Transverse colon (tissue), 4 donors: Measurements from ENCODE around the gene FBL. TPM values are rescaled to one million over a fixed set of nuclear protein-coding genes. Genes with fewer than 3 reads are reported as not detected.

ENCODE experiments used
- DNase-seq: peaks from one replicate; pipeline ENCODE4 v3.0.0-alpha.2; 2019
- H3K27ac ChIP-seq, 4 donors: fragments of 200-600 bp; sonication (generic); 2 replicates each; pipeline ENCODE4 v1.5.1; 2016 to 2018; ENCODE audit warnings: inconsistent platforms in 4 of 4
- H3K27me3 ChIP-seq: fragments of 200-600 bp; sonication (generic); 2 replicates; pipeline ENCODE4 v1.5.1; 2017; ENCODE audit warnings: inconsistent platforms
- H3K36me3 ChIP-seq, 4 donors: fragments of 200-600 bp; sonication (generic); 2 replicates each; pipeline ENCODE4 v1.5.1; 2017 to 2019; ENCODE audit warnings: inconsistent platforms in 4 of 4
- H3K4me1 ChIP-seq, 4 donors: fragments of 200-600 bp; sonication (generic); 2 replicates each; pipeline ENCODE4 v1.5.1; 2017 to 2020; ENCODE audit warnings: inconsistent platforms in 4 of 4
- H3K4me3 ChIP-seq, 4 donors: fragments of 200-600 bp; sonication (generic); 1 replicate in 1 of 4; 2 replicates in 3 of 4; pipeline versions ENCODE4 v1.5.1 to v1.6.1; 2017 to 2019; ENCODE audit warnings: inconsistent platforms in 4 of 4
- H3K9me3 ChIP-seq, 2 donors: fragments of 200-600 bp; sonication (generic); 2 replicates each; pipeline ENCODE4 v1.5.1; 2017 to 2019; ENCODE audit warnings: inconsistent platforms in 2 of 2
- CTCF ChIP-seq, 5 experiments: fragments of 200-600 bp in 3 of 5; fragments of 450-650 bp in 2 of 5; sonication (generic) in 3 of 5; IDR thresholded peaks; 1 replicate in 2 of 5; 2 replicates in 3 of 5; pipeline ENCODE4 v1.5.1; 2016 to 2017; ENCODE audit warnings: antibody characterized with exemption in 5 of 5, inconsistent platforms in 3 of 5, mild to moderate bottlenecking in 2 of 5, moderate library complexity in 1 of 5
- EP300 ChIP-seq: sonication (generic); formaldehyde crosslinking; IDR thresholded peaks from one replicate; pipeline ENCODE4 v1.6.1; 2017; ENCODE audit warnings: antibody characterized with exemption, low read depth
- POLR2A ChIP-seq: fragments of 450-650 bp; IDR thresholded peaks from one replicate; pipeline ENCODE4 v1.6.1; 2016; ENCODE audit warnings: antibody characterized with exemption, mild to moderate bottlenecking, moderate library complexity
- POLR2AphosphoS5 ChIP-seq, 3 donors: sonication (generic); formaldehyde crosslinking; IDR thresholded peaks; one replicate each; pipeline ENCODE4 v1.6.1; 2016; ENCODE audit warnings: antibody characterized with exemption in 3 of 3
- WGBS, 2 donors: methylation state at CpG; one replicate each; pipeline ENCODE4 v1.1.5; 2018; ENCODE audit warnings: low coverage in 1 of 2; 5-methylcytosine and 5-hydroxymethylcytosine counted together
- in situ Hi-C, 4 donors: fragments of 200-750 bp; cut with MboI; loops; one replicate each; pipeline versions ENCODE4 v1.15.0 to v1.15.1; 2017; ENCODE audit warnings: low sequenced_read_pairs in 3 of 4, low pct_ligation_motif_present in 1 of 4, low pct_unique_long_range_greater_than_20kb in 1 of 4
- intact Hi-C: fragments of 100-400 bp; cut with DNase I; formaldehyde crosslinking; loops from one replicate; pipeline ENCODE4 v1.15.1; 2023; ENCODE audit warnings: low total_unique reads
- total RNA-seq, 4 donors: library from RNA; depleted of rRNA; stranded (reverse); fragments of >200 nt; gene quantifications; one replicate each; pipeline ENCODE4 v1.1.0, GENCODE V29; 2016

FBL gene
- total RNA-seq, 4 donors from 2014 or later, result 20.6 to 107 (median 62.6) TPM

- intact Hi-C loops (no loop called here), in situ Hi-C loops (no loop called here)
- TF ChIP-seq POLR2AphosphoS5 (IDR thresholded peaks at IDR 0.05), result no peak
- TF ChIP-seq CTCF (IDR thresholded peaks at IDR 0.05), result no peak
- no peak for TF ChIP-seq POLR2A
- TF ChIP-seq EP300, result no peak
- Histone ChIP-seq H3K4me3 (no peak overlapping the region), H3K27ac (no peak overlapping the region), H3K9me3 (no peaks in the 10 kb centered on the region), H3K4me1 (peaks cover 10 to 15% (median 15%) of the 10 kb centered on the region in 4 donors), H3K27me3 (no peaks in the 10 kb centered on the region), H3K36me3 (peaks cover 0 to 34% (median 10%) of the 10 kb centered on the region in 4 donors)
- no peak for DNase-seq
- 91% methylated on average over 13 of the region's 13 CpGs; no CpG with 5 or more reads in 1 of the 2 donors for WGBS, 2 donors
Measured at GRCh38 chr19:39827216-39827615, 19.0 kb downstream of the FBL start.

GRCh38 chr19:39826311-39826945 lies 19.8 kb downstream of the FBL start:
- no peak overlapping the region for H3K27ac ChIP-seq
- in situ Hi-C loops, result no loop called here
- H3K4me3 ChIP-seq, result no peak overlapping the region
- H3K36me3 ChIP-seq, result peaks cover 0 to 34% (median 10%) of the 10 kb centered on the region in 4 donors
- H3K9me3 ChIP-seq, result no peaks in the 10 kb centered on the region
- TF ChIP-seq EP300 (no peak), POLR2A (no peak), POLR2AphosphoS5 (IDR thresholded peaks at IDR 0.05) (no peak), CTCF (IDR thresholded peaks at IDR 0.05) (no peak)
- intact Hi-C loops, result no loop called here
- no peak for DNase-seq
- H3K27me3 ChIP-seq, result no peaks in the 10 kb centered on the region
- WGBS, 2 donors, result 93% methylated on average over 34 of the region's 35 CpGs; no CpG with 5 or more reads in 1 of the 2 donors
- H3K4me1 ChIP-seq, result peaks cover 9 to 14% (median 13%) of the 10 kb centered on the region in 4 donors

GRCh38 chr19:39825531-39826076 lies 20.6 kb downstream of the FBL start:
- Histone ChIP-seq H3K27me3 (no peaks in the 10 kb centered on the region), H3K4me3 (no peak overlapping the region), H3K4me1 (peaks cover 9 to 14% (median 13%) of the 10 kb centered on the region in 4 donors), H3K27ac (peak overlapping the region in 1 of 4 donors; percentile 83), H3K36me3 (peaks cover 0 to 34% (median 10%) of the 10 kb centered on the region in 4 donors), H3K9me3 (no peaks in the 10 kb centered on the region)
- DNase-seq, result no peak
- 80 to 91% methylated on average over 2 to 17 of the region's 17 CpGs for WGBS, 2 donors
- in situ Hi-C loops (no loop called here), intact Hi-C loops (no loop called here)
- TF ChIP-seq EP300 (no peak), CTCF (IDR thresholded peaks at IDR 0.05) (no peak), POLR2AphosphoS5 (IDR thresholded peaks at IDR 0.05) (no peak), POLR2A (no peak)

GRCh38 chr19:39825093-39825463 lies 21.1 kb downstream of the FBL start:
- H3K27me3 ChIP-seq, result no peaks in the 10 kb centered on the region
- TF ChIP-seq POLR2A, result no peak
- no peak for TF ChIP-seq EP300
- no peak for TF ChIP-seq CTCF (IDR thresholded peaks at IDR 0.05)
- no peak for TF ChIP-seq POLR2AphosphoS5 (IDR thresholded peaks at IDR 0.05)
- H3K4me1 ChIP-seq, result peaks cover 9 to 14% (median 13%) of the 10 kb centered on the region in 4 donors
- peaks cover 0 to 29% (median 7%) of the 10 kb centered on the region in 4 donors for H3K36me3 ChIP-seq
- no peak for DNase-seq
- in situ Hi-C loops, result no loop called here
- no peaks in the 10 kb centered on the region for H3K9me3 ChIP-seq
- intact Hi-C loops, result no loop called here
- H3K4me3 ChIP-seq, result no peak overlapping the region
- WGBS, 2 donors, result 85% methylated on average over 11 of the region's 11 CpGs; no CpG with 5 or more reads in 1 of the 2 donors
- peak overlapping the region; percentile 40 to 85 (median 76) for H3K27ac ChIP-seq
